Ovary (tissue), 9 donors: ENCODE data around the gene ASAH2. TPM values are rescaled to one million over a fixed set of nuclear protein-coding genes. Genes with fewer than 3 reads are reported as not detected.

Experiments
- DNase-seq, 5 donors: peaks; one replicate each; pipeline ENCODE4 v3.0.0-alpha.2; 2019 to 2020
- H3K27ac ChIP-seq, 2 donors: fragments of 200-600 bp; one replicate each; pipeline versions ENCODE4 v1.5.1 to v1.8.0; 2019 to 2022
- H3K27me3 ChIP-seq: fragments of 200-600 bp; one replicate; pipeline ENCODE4 v1.8.0; 2022
- H3K36me3 ChIP-seq: fragments of 200-600 bp; sonication (generic); one replicate; pipeline ENCODE4 v1.5.1; 2019
- H3K4me1 ChIP-seq: one replicate; pipeline ENCODE4 v1.8.1; 2013; ENCODE audit warnings: mild to moderate bottlenecking, moderate library complexity; ENCODE audit not compliant: insufficient read depth
- H3K4me3 ChIP-seq: fragments of 200-600 bp; sonication (generic); one replicate; pipeline ENCODE4 v1.5.1; 2017
- H3K9me3 ChIP-seq, 2 donors: fragments of 200-600 bp in 1 of 2; sonication (generic) in 1 of 2; one replicate each; pipeline versions ENCODE4 v1.5.1 to v1.8.1; 2013 to 2019; ENCODE audit warnings: mild to moderate bottlenecking in 1 of 2, moderate library complexity in 1 of 2
- EP300 ChIP-seq: sonication (generic); formaldehyde crosslinking; IDR thresholded peaks from one replicate; pipeline ENCODE4 v1.6.1; 2017; ENCODE audit warnings: antibody characterized with exemption
- POLR2A ChIP-seq: fragments of 450-650 bp; IDR thresholded peaks from one replicate; pipeline ENCODE4 v1.6.1; 2017; ENCODE audit warnings: antibody characterized with exemption, mild to moderate bottlenecking, moderate library complexity
- WGBS, 3 donors: extraction: QIAGEN DNeasy Blood & Tissue Kit in 1 of 3; methylation state at CpG; one replicate each; pipeline versions ENCODE4 v1.1.5 to v1.1.7; 2013 to 2017; 5-methylcytosine and 5-hydroxymethylcytosine counted together
- intact Hi-C, 4 donors: fragments of 100-400 bp; cut with DNase I; formaldehyde crosslinking; loops; one replicate each; pipeline versions ENCODE4 v1.11.0 to v1.15.1; 2022 to 2023
- polyA plus RNA-seq, 2 donors: library from polyadenylated mRNA; stranded (reverse); fragments of 200-250 nt in 1 of 2; fragments of 350-450 nt in 1 of 2; fragmentation: Illumina TruSeq in 1 of 2; extraction: RNeasy Lipid Tissue Mini Kit (QIAGEN cat#74804) in 1 of 2; gene quantifications; one replicate each; pipeline ENCODE4 v1.2.3, GENCODE V29; 2013 to 2014
- total RNA-seq, 7 donors: library from RNA; depleted of rRNA in 2 of 7; stranded (reverse); fragments of >200 nt in 2 of 7; fragmentation: NEBNext Ultra II Directional in 3 of 7; extraction: Animal tissue kit (Norgen Biotek cat#: 25700) in 3 of 7; gene quantifications; one replicate each; pipeline versions ENCODE4 v1.1.0 to v1.2.4, GENCODE V29; 2016 to 2023
- TF ChIP-seq, protein P1 (sequence below), 3 donors: fragments of 450-650 bp in 2 of 3; fragments of 200-600 bp in 1 of 3; IDR thresholded peaks; one replicate each; pipeline versions ENCODE4 v1.5.1 to v1.8.0; 2016 to 2022; ENCODE audit warnings: antibody characterized with exemption in 3 of 3, mild to moderate bottlenecking in 1 of 3
- donor health status: DM: no; HTN: no; CAD: no; lungs with moderate emphysema.
- donor health status: DM: no; HTN: no; CAD: no.
- donor health status: Bipolar disorder and iron deficiency.
- donor health status: DM: yes; HTN: yes; CAD: no.
- donor health status: DM: no; HTN: no; CAD: no.
- donor health status: DM: yes; HTN: yes; CAD: no.

The ASAH2 gene
- total and polyA plus RNA-seq, 9 donors, result 0.48 to 4.1 (median 1.3) TPM

DNA sequence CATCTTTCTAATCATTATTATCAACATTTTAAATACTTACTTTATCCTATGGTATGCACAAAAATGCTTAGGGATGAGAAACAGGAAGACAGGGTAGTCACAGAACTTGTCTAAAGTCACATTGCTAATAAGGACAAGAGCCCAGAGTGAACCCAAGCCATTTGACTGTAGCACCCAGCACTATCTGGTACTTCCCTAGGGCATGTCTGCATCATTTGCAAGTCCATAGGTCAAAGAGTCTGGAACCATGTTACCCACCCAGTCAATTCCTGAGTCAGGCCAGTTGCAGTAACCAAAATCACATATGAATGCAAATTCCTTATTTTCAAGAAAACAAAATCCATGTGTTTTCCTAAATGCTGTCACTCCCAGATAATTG lies 19.1 kb downstream of the ASAH2 start:
- H3K27ac ChIP-seq, result no peak overlapping the region
- no peaks in the 10 kb centered on the region for H3K36me3 ChIP-seq
- H3K27me3 ChIP-seq, result no peaks in the 10 kb centered on the region
- H3K4me3 ChIP-seq, result no peak overlapping the region
- H3K9me3 ChIP-seq, result no peaks in the 10 kb centered on the region
- TF ChIP-seq, protein P1, sequence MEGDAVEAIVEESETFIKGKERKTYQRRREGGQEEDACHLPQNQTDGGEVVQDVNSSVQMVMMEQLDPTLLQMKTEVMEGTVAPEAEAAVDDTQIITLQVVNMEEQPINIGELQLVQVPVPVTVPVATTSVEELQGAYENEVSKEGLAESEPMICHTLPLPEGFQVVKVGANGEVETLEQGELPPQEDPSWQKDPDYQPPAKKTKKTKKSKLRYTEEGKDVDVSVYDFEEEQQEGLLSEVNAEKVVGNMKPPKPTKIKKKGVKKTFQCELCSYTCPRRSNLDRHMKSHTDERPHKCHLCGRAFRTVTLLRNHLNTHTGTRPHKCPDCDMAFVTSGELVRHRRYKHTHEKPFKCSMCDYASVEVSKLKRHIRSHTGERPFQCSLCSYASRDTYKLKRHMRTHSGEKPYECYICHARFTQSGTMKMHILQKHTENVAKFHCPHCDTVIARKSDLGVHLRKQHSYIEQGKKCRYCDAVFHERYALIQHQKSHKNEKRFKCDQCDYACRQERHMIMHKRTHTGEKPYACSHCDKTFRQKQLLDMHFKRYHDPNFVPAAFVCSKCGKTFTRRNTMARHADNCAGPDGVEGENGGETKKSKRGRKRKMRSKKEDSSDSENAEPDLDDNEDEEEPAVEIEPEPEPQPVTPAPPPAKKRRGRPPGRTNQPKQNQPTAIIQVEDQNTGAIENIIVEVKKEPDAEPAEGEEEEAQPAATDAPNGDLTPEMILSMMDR (IDR thresholded peaks at IDR 0.05), result no peak
- no peak for TF ChIP-seq EP300
- no peak for TF ChIP-seq POLR2A
- no peaks in the 10 kb centered on the region for H3K4me1 ChIP-seq
- intact Hi-C loops, result no loop called here
- DNase-seq, result no peak

DNA sequence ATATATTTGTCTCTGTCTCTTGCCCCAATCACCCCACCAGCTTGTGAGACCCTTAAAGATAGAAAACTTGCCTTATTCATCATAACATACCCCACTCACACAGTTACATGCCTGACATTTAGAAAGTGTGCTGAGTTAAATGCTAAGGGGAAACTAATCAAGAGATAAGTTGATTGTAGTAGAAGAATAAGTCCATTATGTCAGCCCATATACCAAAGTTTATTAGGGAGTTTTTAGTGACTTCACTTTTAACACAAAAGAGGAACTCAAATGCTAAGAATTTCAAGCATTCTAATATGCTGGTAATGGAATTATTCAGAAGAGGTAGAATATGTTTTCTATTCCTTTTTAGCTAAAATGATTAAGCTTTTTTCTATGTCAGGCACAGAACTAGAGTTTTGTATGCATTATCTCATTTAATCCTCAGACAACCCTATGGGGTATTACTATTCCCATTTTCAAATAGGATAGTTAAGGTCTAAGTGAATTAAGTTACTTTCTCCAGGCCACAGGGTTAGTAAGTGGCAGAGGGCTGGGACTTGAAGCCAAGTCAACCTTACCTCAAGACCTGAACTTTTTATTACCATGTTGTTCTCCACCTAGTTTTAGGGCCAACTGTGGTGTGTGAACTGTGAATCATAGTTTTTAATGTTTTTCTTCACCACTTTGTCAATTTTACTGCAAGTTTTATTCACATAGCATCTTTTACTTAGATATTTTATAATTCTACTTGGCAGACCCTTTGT lies 19.6 kb downstream of the ASAH2 start:
- DNase-seq, result no peak
- intact Hi-C loops, result no loop called here
- H3K27me3 ChIP-seq, result no peaks in the 10 kb centered on the region
- no peaks in the 10 kb centered on the region for H3K36me3 ChIP-seq
- TF ChIP-seq EP300 (no peak), POLR2A (no peak)
- TF ChIP-seq, protein P1 (IDR thresholded peaks at IDR 0.05), result no peak
- no peak overlapping the region for H3K4me3 ChIP-seq
- H3K4me1 ChIP-seq, result no peaks in the 10 kb centered on the region
- no peaks in the 10 kb centered on the region for H3K9me3 ChIP-seq
- no peak overlapping the region for H3K27ac ChIP-seq

DNA sequence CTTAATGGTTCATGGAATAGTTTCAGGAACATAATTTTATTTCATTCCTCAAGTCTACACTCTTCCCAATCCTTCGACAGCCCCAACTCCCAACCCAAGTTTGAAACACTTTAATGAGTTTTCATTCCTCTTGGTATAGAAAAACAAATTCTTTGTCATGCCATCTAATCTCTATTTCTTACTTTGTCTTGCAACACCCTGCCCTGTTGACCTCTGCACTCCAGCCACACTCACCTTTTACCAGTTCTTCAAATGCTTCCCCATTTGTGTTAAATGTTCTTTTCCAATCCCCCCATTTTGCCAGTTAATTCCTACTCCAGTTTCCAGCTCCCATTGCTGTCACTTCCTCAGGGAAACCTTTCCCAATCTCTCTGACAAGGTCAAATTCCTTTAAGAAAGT lies 21.9 kb downstream of the ASAH2 start:
- 88 to 92% (median 91%) methylated on average over 1 of the region's 1 CpG for WGBS, 3 donors
- no peak overlapping the region for H3K27ac ChIP-seq
- H3K4me1 ChIP-seq, result no peaks in the 10 kb centered on the region
- no peak for TF ChIP-seq EP300
- TF ChIP-seq POLR2A, result no peak
- TF ChIP-seq, protein P1 (IDR thresholded peaks at IDR 0.05), result no peak
- H3K27me3 ChIP-seq, result no peaks in the 10 kb centered on the region
- H3K36me3 ChIP-seq, result no peaks in the 10 kb centered on the region
- H3K4me3 ChIP-seq, result no peak overlapping the region
- DNase-seq, result no peak
- no peaks in the 10 kb centered on the region for H3K9me3 ChIP-seq
- intact Hi-C loops, result no loop called here

DNA sequence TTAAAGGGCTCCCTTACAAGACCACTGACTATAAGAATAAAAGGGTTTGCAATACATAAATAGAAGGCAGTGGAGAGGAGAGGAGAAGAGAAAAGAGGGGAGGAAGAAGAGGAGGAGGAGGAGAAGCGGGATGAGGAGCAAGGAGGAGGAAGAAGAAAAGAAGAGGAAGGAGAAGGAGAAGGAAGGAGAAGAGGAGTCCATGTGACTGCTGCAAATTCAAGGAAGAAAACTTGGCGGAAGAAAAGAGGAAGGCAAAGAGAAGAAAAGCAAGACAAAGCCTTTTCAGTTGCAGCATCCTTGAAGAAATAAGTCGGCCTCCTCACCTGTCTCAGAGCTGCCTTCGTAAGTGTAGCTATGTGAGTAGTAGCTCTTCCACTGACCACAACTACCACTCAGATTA lies 22.6 kb downstream of the ASAH2 start:
- WGBS, 3 donors, result 84 to 91% (median 86%) methylated on average over 4 of the region's 4 CpGs

More for the DNA sequence above, 22.6 kb downstream of the ASAH2 start:
- Histone ChIP-seq H3K27ac (no peak overlapping the region), H3K9me3 (no peaks in the 10 kb centered on the region), H3K36me3 (no peaks in the 10 kb centered on the region), H3K4me1 (no peaks in the 10 kb centered on the region), H3K4me3 (no peak overlapping the region), H3K27me3 (no peaks in the 10 kb centered on the region)
- TF ChIP-seq POLR2A (no peak), EP300 (no peak)
- TF ChIP-seq, protein P1 (IDR thresholded peaks at IDR 0.05), result no peak
- DNase-seq, result no peak
- intact Hi-C loops, result no loop called here
